MM.1S (cell line): ENCODE data around the gene SIRPG.
"Not testable (repeated sequence)": the region's sequence is repeated elsewhere in the genome, so short reads cannot be mapped to it uniquely, and the experiment has no call there.

Source experiments
- EZH2 ChIP-seq: fragments of 300-600 bp; sonication (generic); optimal IDR thresholded peaks from 2 replicates; pipeline ENCODE3; 2017; ENCODE audit warnings: low read depth, mild to moderate bottlenecking, antibody characterized with exemption, low read length, mixed read lengths
- TF ChIP-seq, protein P1 (sequence below): fragments of 300-600 bp; sonication (generic); IDR thresholded peaks from 2 replicates; pipeline ENCODE4 v1.5.1; 2016; ENCODE audit warnings: antibody characterized with exemption, low read length, mixed read lengths

GRCh38 chr20:1610404-1610803 lies 47.2 kb downstream of the SIRPG start:
- TF ChIP-seq, protein P1, sequence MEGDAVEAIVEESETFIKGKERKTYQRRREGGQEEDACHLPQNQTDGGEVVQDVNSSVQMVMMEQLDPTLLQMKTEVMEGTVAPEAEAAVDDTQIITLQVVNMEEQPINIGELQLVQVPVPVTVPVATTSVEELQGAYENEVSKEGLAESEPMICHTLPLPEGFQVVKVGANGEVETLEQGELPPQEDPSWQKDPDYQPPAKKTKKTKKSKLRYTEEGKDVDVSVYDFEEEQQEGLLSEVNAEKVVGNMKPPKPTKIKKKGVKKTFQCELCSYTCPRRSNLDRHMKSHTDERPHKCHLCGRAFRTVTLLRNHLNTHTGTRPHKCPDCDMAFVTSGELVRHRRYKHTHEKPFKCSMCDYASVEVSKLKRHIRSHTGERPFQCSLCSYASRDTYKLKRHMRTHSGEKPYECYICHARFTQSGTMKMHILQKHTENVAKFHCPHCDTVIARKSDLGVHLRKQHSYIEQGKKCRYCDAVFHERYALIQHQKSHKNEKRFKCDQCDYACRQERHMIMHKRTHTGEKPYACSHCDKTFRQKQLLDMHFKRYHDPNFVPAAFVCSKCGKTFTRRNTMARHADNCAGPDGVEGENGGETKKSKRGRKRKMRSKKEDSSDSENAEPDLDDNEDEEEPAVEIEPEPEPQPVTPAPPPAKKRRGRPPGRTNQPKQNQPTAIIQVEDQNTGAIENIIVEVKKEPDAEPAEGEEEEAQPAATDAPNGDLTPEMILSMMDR: not testable (repeated sequence)
- TF ChIP-seq EZH2: not testable (repeated sequence)
